HG03342 (cell line): ENCODE measurements around the gene XAGE2.
A peak's percentile ranks its signal among the peaks of the same experiment; 100 is the strongest.
"Not testable (repeated sequence)": the region's sequence is repeated elsewhere in the genome, so short reads cannot be mapped to it uniquely, and the experiment has no call there.

Source experiments
- ATAC-seq: cut with Tn5 transposase; IDR thresholded peaks from one replicate; pipeline ENCODE4 v1.9.1; 2021; ENCODE audit warnings: mild to moderate bottlenecking, moderate library complexity; ENCODE audit not compliant: unreplicated experiment

The XAGE2 gene

GRCh38 chrX:52368368-52369055 lies at the start of gene XAGE2:
TSS of gene XAGE2 (plus strand) at chrX:52369021. CDS start at chrX:52370015, 994 bp downstream.
- no peak for ATAC-seq

- ATAC-seq, result no peak
These were observed 31.4 kb upstream of the XAGE2 start for GRCh38 chrX:52337410-52337809.

- ATAC-seq, result no peak
These were observed 27.3 kb upstream of the XAGE2 start for GRCh38 chrX:52341493-52341892.

- not testable (repeated sequence) for ATAC-seq
These were observed 25.7 kb upstream of the XAGE2 start for GRCh38 chrX:52343131-52343530.

GRCh38 chrX:52345402-52345801 lies 23.4 kb upstream of the XAGE2 start:
- peak; percentile 77 for ATAC-seq

GRCh38 chrX:52346174-52347165 lies 22.4 kb upstream of the XAGE2 start:
- no peak for ATAC-seq

- ATAC-seq, result no peak
These were observed 19.1 kb upstream of the XAGE2 start for GRCh38 chrX:52349681-52350080.

GRCh38 chrX:52352551-52352950 lies 16.3 kb upstream of the XAGE2 start:
- no peak for ATAC-seq

- ATAC-seq, result no peak
These were observed 15.0 kb upstream of the XAGE2 start for GRCh38 chrX:52353838-52354237.

GRCh38 chrX:52355108-52355507 lies 13.7 kb upstream of the XAGE2 start:
- ATAC-seq, result no peak

GRCh38 chrX:52359614-52360232 lies 9.1 kb upstream of the XAGE2 start:
- no peak for ATAC-seq

- ATAC-seq, result no peak
These were observed 6.9 kb upstream of the XAGE2 start for GRCh38 chrX:52361941-52362340.

- ATAC-seq, result no peak
These were observed 5.5 kb upstream of the XAGE2 start for GRCh38 chrX:52363247-52363883.

- no peak for ATAC-seq
These were observed 10.0 kb downstream of the XAGE2 start for GRCh38 chrX:52378870-52379269.

- ATAC-seq, result no peak
These were observed 12.2 kb downstream of the XAGE2 start for GRCh38 chrX:52380993-52381392.

- no peak for ATAC-seq
These were observed 41.9 kb downstream of the XAGE2 start for GRCh38 chrX:52410439-52411394.

- no peak for ATAC-seq
These were observed 46.5 kb downstream of the XAGE2 start for GRCh38 chrX:52415304-52415703.

- no peak for ATAC-seq
These were observed 48.0 kb downstream of the XAGE2 start for GRCh38 chrX:52416816-52417215.

- no peak for ATAC-seq
These were observed 52.1 kb downstream of the XAGE2 start for GRCh38 chrX:52420824-52421443.
